Lower lobe of right lung (tissue), 2 donors: ENCODE results near the gene TEKTIP1. TPM values are rescaled to one million over a fixed set of nuclear protein-coding genes. Genes with fewer than 3 reads are reported as not detected.

Experiments
- ATAC-seq, 2 donors: fragments of 200-7000 bp; cut with Tn5 transposase; one replicate each; pipeline ENCODE4 v1.9.1; 2020 to 2022; ENCODE audit warnings: mild to moderate bottlenecking in 2 of 2, moderate library complexity in 2 of 2
- DNase-seq: peaks from one replicate; pipeline ENCODE4 v3.0.0-alpha.2; 2020
- H3K27ac ChIP-seq: fragments of 200-600 bp; one replicate; pipeline ENCODE4 v1.8.0; 2022
- H3K27me3 ChIP-seq: fragments of 200-600 bp; one replicate; pipeline ENCODE4 v1.8.0; 2022; ENCODE audit warnings: low read depth
- H3K36me3 ChIP-seq: fragments of 200-600 bp; one replicate; pipeline ENCODE4 v1.8.0; 2022; ENCODE audit warnings: mild to moderate bottlenecking
- H3K4me1 ChIP-seq: fragments of 200-600 bp; one replicate; pipeline ENCODE4 v1.8.0; 2022
- H3K4me3 ChIP-seq: fragments of 200-600 bp; one replicate; pipeline ENCODE4 v1.8.0; 2022; ENCODE audit warnings: mild to moderate bottlenecking
- H3K9me3 ChIP-seq: fragments of 200-600 bp; one replicate; pipeline ENCODE4 v1.8.0; 2022
- CTCF ChIP-seq: fragments of 200-600 bp; IDR thresholded peaks from one replicate; pipeline ENCODE4 v1.8.0; 2022; ENCODE audit warnings: antibody characterized with exemption, mild to moderate bottlenecking
- intact Hi-C: fragments of 100-400 bp; cut with DNase I; formaldehyde crosslinking; loops from one replicate; pipeline ENCODE4 v1.11.0; 2022
- total RNA-seq: library from RNA; stranded (reverse); fragmentation: NEBNext Ultra II Directional; extraction: Animal tissue kit (Norgen Biotek cat#: 25700); gene quantifications from one replicate; pipeline ENCODE4 v1.2.1, GENCODE V29; 2021
- donor health status: DM: no; HTN: yes; CAD: no; lungs with severe emphysema.

TEKTIP1 gene
- total RNA-seq, 1 donor from 2014 or later, result 2.2 TPM

GRCh38 chr19:3514930-3515329 lies 24.0 kb upstream of the TEKTIP1 start:
- H3K9me3 ChIP-seq, result no peaks in the 10 kb centered on the region
- H3K4me1 ChIP-seq, result peaks cover 18% of the 10 kb centered on the region
- DNase-seq (no peak), ATAC-seq (no peak)
- TF ChIP-seq CTCF, result no peak
- peaks cover 44% of the 10 kb centered on the region for H3K36me3 ChIP-seq
- H3K27ac ChIP-seq, result no peak overlapping the region
- H3K27me3 ChIP-seq, result no peaks in the 10 kb centered on the region
- intact Hi-C loops, result no loop called here
- H3K4me3 ChIP-seq, result no peak overlapping the region

- H3K4me3 ChIP-seq, result no peak overlapping the region
- no peaks in the 10 kb centered on the region for H3K9me3 ChIP-seq
- TF ChIP-seq CTCF, result no peak
- DNase-seq (no peak), ATAC-seq (no peak)
- H3K27me3 ChIP-seq, result no peaks in the 10 kb centered on the region
- peaks cover 39% of the 10 kb centered on the region for H3K36me3 ChIP-seq
- intact Hi-C loops, result no loop called here
- no peak overlapping the region for H3K27ac ChIP-seq
- H3K4me1 ChIP-seq, result peaks cover 18% of the 10 kb centered on the region
Observed at GRCh38 chr19:3515891-3516422, 23.0 kb upstream of the TEKTIP1 start.

- Histone ChIP-seq H3K27me3 (no peaks in the 10 kb centered on the region), H3K9me3 (no peaks in the 10 kb centered on the region), H3K4me1 (peaks cover 18% of the 10 kb centered on the region), H3K4me3 (no peak overlapping the region), H3K36me3 (peaks cover 31% of the 10 kb centered on the region), H3K27ac (no peak overlapping the region)
- ATAC-seq, result no peak
- intact Hi-C loops, result no loop called here
- no peak for TF ChIP-seq CTCF
- no peak for DNase-seq
Observed at GRCh38 chr19:3516675-3517207, 22.2 kb upstream of the TEKTIP1 start.

- Histone ChIP-seq H3K27ac (no peak overlapping the region), H3K4me1 (peaks cover 18% of the 10 kb centered on the region), H3K4me3 (no peak overlapping the region), H3K9me3 (no peaks in the 10 kb centered on the region), H3K27me3 (no peaks in the 10 kb centered on the region), H3K36me3 (peaks cover 34% of the 10 kb centered on the region)
- TF ChIP-seq CTCF, result no peak
- intact Hi-C loops, result no loop called here
- ATAC-seq, result no peak
- DNase-seq, result no peak
Observed at GRCh38 chr19:3517638-3518037, 21.3 kb upstream of the TEKTIP1 start.

GRCh38 chr19:3518255-3518654 lies 20.7 kb upstream of the TEKTIP1 start:
- intact Hi-C loops, result no loop called here
- Histone ChIP-seq H3K36me3 (peaks cover 40% of the 10 kb centered on the region), H3K9me3 (no peaks in the 10 kb centered on the region), H3K4me1 (peaks cover 18% of the 10 kb centered on the region), H3K27ac (no peak overlapping the region), H3K4me3 (no peak overlapping the region), H3K27me3 (no peaks in the 10 kb centered on the region)
- no peak for DNase-seq
- no peak for ATAC-seq
- no peak for TF ChIP-seq CTCF
